Glomerular visceral epithelial cell (primary cell): ENCODE results near the gene SLU7.
A peak's percentile ranks its signal among the peaks of the same experiment; 100 is the strongest.

Experiments
- DNase-seq: peaks from one replicate; pipeline ENCODE4 v3.0.0-alpha.2; 2016; ENCODE audit errors: extremely low spot score

SLU7 gene

DNA sequence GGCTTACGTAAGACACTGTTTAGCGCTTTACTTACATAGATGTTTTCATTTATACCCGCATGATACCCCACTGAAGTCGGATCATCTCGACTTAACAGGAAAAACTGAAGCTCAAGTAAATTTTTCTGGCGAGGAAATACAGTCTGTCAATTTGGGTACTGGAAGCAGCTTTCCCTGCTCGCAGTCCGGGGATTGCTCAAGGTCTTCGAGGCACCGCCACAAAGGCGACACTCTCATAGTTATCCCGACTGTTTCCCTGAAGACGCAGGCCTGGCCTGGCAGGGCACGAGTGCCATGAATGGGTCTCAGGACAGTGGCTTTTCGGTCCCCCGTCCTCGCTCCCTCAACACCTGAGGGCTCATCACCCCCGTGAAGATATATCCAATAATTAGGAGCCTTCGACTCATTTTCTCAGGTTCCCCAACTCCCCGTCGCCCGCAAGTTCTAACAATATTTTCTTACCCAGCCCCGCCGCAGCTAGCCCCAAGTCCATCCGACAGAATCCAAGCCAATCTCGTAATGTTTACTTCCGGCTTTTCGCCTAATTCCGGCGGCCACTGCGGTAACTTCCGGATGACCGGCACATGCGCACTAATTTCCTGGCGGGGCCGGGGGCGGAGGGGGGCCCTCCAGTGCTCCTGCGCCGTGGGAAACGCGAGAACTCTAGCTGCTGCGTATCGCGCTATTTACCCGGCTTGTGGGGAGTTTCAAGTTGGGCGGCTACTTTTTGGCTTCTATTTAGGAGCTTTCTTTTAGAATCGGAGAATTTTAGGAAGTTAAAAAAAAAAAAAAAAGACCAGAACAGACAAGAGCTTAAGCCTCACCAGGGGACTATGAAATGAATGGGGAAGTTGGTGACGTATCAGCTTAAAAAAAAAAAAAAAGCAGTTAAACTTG lies at the start of gene SLU7:
TSS of gene SLU7 (minus strand) at position 521 of the 897 bp plus-strand sequence. CDS start 3,787 bp downstream, outside the sequence.
- peak; percentile 96 for DNase-seq

DNA sequence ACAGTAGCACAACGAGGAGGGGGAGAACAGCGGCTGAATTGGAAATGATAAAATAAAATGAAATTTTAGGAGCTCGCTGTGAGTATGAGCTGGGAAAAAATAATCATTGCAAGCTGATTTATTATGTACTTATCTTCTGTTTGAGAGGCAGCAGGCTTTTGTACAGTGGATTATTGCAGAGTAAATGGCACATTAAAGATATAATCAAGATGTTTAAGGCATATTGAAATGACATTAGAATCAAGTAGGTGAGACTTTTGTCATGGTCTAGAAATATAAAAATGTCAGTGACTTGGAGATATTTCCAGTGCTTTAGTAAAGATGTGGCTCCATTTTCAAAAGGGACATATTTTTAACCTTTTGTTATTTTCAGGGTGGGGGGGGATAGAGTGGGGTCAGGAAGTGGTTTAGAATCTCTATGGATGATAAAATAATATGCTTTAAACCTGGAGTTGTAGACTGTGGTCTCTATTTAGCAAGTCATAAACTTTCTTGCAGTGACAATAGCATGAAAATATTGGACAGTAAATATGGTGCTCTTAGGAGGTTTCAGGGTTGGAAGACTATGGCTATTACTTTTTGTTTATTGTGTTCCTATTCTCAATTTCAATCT lies 49.6 kb upstream of the SLU7 start:
- DNase-seq = no peak

- peak; percentile 98 for DNase-seq
Measured at GRCh38 chr5:160467555-160468362, 48.9 kb upstream of the SLU7 start.

DNA sequence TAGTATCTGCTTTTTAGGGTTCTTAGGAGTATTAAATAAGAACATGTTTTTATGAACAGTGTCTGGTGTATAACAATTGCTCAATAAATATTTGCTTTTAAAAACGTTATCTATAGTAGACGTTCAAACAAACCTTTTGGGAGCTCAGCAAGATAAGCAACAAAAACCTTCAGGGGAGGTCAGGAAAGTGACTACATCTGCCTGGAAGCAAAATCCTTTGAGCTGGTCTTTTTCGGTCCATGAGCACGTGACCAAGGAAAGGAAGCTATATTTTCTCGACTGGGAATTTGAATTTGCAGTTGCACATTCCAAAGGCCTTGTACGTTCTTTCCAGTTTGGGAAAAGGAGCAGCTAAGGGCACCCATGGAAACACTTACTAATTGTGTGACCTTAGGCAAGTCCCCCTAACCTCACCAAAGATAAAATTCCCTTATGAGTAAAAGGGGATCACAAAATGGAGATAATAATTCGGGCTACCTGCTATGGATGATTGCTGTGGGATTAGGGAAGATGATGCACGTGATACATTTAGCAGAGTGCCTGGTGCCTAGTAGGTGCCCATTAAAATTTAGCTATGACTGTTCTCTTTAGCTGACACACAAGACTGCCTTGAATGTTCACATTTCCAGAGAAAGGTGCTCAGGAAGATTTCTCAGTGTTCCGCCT lies 48.1 kb upstream of the SLU7 start:
- DNase-seq = peak; percentile 44

GRCh38 chr5:160466116-160466515 lies 47.2 kb upstream of the SLU7 start:
- no peak for DNase-seq

DNA sequence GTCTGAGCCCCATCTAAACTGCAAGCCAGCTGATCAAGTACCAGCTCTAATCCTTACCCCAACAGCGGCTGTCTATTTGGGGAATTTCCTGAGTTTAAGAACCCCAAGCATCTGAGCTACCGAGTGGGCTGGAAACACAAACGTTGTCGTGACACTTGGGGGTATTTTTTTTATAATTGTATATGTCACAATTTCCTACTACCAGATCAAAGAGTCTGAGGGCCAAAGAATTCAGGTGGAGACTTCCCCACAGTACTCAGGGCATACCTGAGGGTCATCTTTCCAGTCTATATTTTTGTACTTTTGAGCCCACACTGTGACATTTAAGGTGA lies 45.6 kb upstream of the SLU7 start:
- no peak for DNase-seq

DNA sequence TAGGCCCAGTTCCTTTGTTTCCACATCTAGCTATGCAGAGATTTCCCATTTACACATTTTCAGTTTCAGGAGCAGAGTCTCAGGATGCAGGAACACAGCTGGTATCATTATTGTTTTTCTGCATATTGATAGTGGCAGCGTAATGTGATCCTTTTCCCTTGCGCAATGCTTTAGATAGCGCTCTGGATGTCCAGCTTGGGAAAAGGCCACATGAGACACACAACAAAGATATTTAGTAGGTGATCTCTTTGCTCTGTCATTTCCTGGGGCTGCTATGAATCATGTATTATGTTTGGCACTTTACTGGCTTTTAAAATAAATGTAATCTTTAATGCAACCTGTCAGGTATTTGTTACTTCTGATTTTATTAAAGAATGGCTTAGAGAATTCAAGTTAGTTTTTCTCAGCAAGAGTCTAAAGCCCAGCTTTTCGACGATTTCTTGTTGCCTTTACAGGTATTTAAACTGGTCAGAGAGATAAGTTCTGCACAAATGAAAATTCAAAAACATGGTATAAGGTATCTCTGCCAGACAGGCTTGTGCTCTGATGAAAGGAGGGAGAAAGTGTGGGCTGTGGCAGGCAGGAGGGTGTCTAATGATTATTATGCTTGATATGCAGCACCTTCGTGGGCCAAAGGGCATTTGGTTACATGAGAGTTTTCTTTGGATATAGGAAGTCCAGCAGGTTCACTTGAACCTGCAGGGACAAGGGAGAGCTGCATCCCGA lies 45.0 kb upstream of the SLU7 start:
- DNase-seq = peak; percentile 62

DNA sequence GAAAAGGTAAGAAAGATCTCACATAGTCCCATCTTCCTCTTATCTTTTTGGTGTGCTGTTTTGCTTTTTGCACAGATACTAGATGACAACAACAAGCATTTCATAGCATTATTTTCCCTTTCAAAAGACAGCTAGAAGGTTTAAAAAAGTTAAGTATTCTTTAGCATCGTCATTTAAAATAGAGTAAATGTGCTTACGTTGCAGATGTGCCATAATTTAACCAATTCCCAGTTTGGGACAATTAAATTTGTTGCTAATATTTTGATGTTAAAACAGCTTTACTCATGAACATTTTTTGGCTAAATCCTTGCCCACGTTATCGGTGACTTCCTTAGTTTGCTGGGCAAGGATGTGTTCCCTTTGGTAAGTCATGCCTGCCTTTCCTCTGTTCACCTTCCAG lies 44.3 kb upstream of the SLU7 start:
- no peak for DNase-seq

GRCh38 chr5:160462167-160462566 lies 43.3 kb upstream of the SLU7 start:
- no peak for DNase-seq

DNA sequence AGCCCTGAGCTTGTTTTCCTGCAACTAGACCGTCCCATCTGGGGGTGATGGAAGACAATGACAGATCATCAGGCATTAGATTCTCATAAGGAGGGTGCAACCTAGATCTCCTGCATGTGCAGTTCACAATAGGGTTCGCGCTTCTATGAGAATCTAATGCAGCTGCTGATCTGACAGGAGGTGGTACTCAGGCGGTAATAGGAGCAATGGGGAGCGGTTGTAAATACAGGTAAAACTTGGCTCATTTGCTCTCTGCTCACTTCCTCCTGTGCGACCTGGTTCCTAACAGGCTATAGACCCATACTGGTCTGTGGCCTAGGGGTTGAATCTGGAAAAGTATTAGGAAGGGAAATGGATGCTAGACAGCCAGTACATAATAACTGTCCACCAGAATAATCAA lies 42.5 kb upstream of the SLU7 start:
- no peak for DNase-seq

GRCh38 chr5:160460377-160461049 lies 41.6 kb upstream of the SLU7 start:
- DNase-seq = no peak

- no peak for DNase-seq
Measured at GRCh38 chr5:160458806-160459800, 40.2 kb upstream of the SLU7 start.

DNA sequence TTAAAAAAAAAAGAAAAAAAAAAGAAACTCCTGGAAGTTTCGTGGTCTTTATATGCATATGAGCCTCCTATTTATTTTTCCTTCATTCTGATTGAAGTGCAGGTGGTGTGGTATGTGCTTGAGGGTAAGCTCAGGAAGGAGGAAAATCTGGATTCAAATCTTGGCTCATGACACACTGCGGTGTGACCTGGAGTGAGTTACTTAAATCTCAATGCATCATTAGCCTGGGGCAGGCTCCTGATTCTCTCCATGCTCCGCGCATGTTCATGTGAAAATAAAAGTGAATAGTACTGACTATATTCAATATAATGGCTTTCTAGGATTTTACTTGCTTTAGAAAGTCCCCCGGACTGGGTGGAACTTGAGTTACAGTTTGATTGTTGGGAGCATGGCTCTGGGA lies 38.4 kb upstream of the SLU7 start:
- no peak for DNase-seq

- no peak for DNase-seq
Measured at GRCh38 chr5:160456480-160457177, 37.7 kb upstream of the SLU7 start.

- DNase-seq = no peak
Measured at GRCh38 chr5:160455600-160455999, 36.7 kb upstream of the SLU7 start.

DNA sequence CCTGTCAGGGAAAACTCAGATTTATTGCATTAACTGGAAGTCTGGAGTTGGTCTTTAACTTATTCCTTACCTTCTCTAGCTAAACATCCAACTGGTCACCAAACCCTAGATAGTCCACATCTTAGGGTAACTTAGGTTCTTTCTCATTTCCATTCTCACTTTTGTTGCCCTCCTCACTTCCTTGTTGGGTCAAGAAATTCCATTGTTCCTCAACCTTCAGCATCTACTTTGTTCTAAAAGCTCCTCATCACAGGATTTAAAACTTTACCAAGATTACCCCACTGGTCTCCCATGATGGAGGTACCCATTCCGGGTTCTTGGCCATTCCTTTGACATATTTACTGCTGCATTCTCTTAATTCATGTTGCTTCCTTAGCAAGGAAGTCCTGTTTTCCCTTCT lies 34.9 kb upstream of the SLU7 start:
- no peak for DNase-seq

- DNase-seq = no peak
Measured at GRCh38 chr5:160452795-160453194, 33.9 kb upstream of the SLU7 start.

DNA sequence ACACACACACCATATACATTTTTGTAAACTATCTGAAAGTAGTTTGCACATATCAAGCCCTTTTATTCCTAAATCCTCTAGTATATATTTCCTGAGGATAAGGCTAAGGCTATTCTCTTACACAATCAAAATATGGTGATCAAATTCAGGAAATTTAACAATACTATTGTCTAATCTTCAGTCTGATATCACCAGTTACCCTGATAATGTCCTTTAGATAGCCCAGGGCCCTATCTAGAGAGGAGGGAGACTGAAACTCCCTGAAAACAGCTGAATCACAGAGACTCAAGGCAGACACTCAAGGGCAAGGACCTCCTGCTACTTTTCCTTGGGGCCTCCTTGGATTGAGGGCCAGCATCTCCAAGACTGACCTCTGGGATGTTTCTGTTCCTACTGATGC lies 33.2 kb upstream of the SLU7 start:
- no peak for DNase-seq

- no peak for DNase-seq
Measured at GRCh38 chr5:160451281-160451680, 32.4 kb upstream of the SLU7 start.
